Fibroblast of mammary gland (primary cell): ENCODE results near the gene JARID2.
A peak's percentile ranks its signal among the peaks of the same experiment; 100 is the strongest.
"Not testable (repeated sequence)": the region's sequence is repeated elsewhere in the genome, so short reads cannot be mapped to it uniquely, and the experiment has no call there.

Experiments used
- DNase-seq: peaks from one replicate; pipeline ENCODE4 v3.0.0-alpha.2; 2010; ENCODE audit warnings: low read depth
- H3K4me3 ChIP-seq: 2 replicates; pipeline ENCODE4 v1.5.1; 2011; ENCODE audit warnings: low read depth, mild to moderate bottlenecking, low read length, moderate library complexity; ENCODE audit not compliant: control insufficient read depth
- TF ChIP-seq, protein P1 (sequence below): conservative IDR thresholded peaks from 2 replicates; pipeline ENCODE4 v1.5.1; 2011; ENCODE audit warnings: low read depth, low read length, inconsistent platforms; ENCODE audit not compliant: control insufficient read depth, insufficient read depth

JARID2 gene

DNA sequence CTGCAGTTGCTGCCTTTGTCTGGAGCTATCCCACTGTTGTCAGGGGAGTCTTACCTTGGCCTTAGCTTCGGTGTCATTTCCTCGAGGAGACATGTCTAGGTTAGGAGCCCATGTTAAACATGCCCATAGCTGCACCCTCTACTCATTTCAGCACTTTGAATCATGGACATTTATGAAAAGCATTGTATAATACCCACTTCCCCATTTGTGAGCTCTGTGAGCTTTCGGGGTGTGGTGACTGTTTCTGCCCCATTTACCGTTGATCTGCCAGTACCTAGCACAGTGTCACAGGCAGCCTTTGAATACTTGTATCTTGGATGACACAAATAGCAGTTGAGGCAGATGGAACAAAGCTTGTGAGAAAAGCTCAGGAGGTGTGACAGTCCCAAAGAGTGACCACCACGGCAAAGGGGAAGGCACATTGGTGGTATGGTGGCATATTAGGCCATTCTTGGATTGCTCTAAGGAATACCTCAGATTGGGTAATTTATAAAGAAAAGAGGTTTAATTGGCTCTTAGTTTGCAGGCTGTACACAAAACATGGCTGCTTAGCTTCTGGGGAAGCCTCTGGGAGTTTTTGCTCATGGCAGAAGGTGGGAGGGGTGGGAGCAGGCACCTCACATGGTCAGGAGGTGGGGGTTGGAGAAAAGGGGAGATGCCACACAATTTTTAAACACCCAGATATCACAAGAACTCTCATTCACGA is 42.0 kb downstream of the JARID2 start:
- TF ChIP-seq, protein P1, sequence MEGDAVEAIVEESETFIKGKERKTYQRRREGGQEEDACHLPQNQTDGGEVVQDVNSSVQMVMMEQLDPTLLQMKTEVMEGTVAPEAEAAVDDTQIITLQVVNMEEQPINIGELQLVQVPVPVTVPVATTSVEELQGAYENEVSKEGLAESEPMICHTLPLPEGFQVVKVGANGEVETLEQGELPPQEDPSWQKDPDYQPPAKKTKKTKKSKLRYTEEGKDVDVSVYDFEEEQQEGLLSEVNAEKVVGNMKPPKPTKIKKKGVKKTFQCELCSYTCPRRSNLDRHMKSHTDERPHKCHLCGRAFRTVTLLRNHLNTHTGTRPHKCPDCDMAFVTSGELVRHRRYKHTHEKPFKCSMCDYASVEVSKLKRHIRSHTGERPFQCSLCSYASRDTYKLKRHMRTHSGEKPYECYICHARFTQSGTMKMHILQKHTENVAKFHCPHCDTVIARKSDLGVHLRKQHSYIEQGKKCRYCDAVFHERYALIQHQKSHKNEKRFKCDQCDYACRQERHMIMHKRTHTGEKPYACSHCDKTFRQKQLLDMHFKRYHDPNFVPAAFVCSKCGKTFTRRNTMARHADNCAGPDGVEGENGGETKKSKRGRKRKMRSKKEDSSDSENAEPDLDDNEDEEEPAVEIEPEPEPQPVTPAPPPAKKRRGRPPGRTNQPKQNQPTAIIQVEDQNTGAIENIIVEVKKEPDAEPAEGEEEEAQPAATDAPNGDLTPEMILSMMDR = no peak
- DNase-seq = no peak
- H3K4me3 ChIP-seq = no peak overlapping the region

DNA sequence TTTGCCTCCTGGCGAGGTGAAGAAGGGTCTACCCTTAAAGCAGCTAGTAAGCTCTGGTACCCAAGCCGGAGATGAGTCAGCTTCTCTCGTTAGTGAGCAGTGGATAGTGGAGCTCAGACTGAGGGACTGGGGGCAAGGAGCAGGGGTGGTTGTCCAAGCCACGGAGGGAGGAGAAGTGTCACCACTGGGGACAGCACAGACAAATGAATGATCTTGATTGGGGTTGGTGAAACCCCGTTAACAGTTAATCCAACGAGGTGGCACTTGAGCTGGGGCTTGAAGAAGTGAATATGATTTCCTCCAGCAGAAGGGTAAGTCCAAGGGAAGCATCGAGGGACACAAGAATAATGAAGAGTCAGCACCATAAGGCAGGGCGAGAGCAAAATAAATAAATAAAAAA is 43.0 kb downstream of the JARID2 start:
- no peak for DNase-seq
- TF ChIP-seq, protein P1 = no peak
- H3K4me3 ChIP-seq = no peak overlapping the region

DNA sequence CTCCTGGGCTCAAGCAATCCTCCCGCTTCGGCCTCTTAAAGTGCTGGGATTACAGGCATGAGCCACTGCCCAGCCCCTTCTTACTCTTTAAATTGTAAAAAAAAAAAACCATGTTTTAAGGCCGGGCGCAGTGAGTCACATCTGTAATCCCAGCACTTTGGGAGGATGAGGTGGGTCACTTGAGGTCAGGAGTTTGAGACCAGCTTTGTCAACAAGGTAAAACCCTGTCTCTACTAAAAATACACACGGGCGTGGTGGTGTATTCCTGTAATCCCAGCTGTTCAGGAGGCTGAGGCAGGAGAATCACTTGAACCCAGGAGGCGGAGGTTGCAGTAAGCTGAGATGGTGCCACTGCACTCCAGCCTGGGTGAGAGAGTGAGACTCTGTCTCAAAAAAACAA is 43.6 kb downstream of the JARID2 start:
- peak; percentile 63 for DNase-seq
- not testable (repeated sequence) for H3K4me3 ChIP-seq

DNA sequence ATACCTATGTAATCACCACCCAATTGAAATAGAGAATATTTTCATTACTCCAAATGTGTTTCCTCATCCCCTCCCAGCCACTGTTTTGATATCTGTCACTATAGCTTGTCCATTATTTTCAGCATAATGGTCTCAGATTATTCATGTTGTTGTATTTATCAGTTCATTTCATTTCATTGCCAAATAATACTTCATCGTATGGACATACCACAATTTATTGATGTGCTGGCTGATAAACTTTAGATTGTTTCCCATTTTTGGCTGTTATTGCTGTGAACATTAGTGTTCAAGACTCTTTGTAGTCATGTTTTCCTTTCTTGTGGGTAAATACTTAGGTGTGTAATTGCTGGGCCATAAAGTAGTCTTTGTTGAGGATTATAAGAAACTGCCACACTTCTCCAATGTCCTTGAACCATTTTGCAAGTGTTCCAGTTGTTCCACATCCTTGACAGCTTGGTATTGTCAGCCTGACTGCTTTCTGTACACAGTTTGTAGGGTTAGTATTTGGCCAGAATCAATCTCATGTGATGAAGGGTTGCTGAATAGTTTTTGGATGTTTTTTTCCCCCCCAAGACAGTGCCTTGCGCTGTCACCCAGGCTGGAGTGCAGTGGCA is 44.3 kb downstream of the JARID2 start:
- TF ChIP-seq, protein P1 = no peak
- DNase-seq = no peak
- H3K4me3 ChIP-seq = no peak overlapping the region

DNA sequence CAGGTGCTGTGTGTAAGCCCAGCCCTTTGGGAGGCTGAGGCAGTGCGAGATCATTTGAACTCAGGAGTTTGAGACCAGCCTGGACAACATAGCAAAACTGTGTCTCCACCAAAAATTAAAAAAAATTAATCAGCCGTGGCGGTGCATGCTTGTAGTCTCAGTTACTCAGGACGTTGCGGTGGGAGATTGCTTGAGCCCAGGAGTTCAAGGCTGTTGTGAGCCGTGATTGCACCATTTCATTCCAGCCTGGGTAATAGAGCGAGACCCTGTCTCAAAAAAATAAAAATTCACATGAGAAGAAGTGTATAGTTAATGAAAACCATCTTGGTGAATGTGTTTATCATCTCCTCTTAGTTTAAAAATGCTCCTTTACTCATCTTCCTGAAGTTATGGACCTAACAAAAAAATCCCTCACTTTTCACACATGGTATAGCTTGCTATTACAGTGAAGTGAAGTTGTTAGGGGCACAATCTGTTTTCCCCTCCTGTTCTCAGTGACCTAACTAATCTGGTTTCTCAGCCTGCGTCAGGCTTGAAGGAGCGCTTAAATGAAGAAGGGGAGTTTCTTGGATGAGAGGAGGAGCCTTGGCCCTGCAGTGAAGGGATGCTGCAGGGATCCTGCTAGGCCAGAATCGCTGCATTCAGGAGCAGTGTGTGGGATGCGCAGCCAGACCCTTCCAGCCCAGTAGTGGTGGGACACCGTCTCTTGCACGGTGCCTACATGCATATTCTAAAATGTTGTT is 45.3 kb downstream of the JARID2 start:
- TF ChIP-seq, protein P1 = no peak
- DNase-seq = no peak

DNA sequence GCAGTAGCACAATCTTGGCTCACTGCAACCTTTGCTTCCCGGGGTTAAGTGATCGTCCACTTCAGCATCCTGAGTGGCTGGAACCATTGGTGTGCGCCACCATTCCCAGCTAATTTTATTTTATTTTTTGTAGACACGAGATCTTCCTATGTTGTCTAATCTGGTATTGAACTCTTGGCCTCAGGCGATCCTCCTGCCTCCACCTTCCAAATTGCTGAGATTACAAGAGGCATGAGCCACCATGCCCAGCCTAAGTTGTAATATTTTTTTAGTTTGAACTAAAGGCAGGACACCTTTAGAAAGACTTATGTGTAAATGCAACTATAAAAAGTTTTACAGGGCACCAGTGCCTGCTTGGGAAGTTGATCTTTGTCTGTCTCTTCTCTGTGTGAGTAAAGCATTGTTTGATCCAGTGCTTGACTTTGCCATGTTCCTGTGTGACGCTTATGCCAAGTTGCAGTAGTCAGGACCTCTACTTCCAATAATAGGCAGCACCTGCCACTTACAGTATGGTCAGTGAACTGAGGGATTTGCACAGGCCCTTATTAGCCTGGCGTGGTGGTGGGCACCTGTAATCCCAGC is 46.9 kb downstream of the JARID2 start:
- DNase-seq = no peak
- no peak overlapping the region for H3K4me3 ChIP-seq
- TF ChIP-seq, protein P1 = no peak

More for the DNA sequence above, 45.3 kb downstream of the JARID2 start:
- H3K4me3 ChIP-seq = no peak overlapping the region

DNA sequence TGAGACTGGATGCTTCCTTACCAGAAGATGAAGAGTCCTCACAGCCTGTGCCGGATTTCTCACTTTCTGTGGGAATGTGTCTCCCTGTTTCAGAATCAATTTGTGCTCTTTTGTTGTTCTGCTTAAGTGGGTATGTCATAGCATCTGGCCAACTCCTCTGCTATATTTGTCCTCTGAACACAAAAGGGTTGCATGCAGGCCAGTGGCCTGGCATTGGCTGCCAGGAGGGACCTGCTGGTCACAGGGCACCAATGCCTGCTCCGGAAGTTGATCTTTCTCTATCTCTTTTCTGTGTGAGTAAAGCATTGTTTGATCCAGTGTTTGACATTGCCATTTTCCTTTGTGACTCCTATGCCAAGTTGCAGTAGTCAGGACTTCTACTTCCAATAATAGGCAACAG is 47.8 kb downstream of the JARID2 start:
- TF ChIP-seq, protein P1 = no peak
- no peak overlapping the region for H3K4me3 ChIP-seq
- no peak for DNase-seq
